Measurements from ENCODE around the gene IL10.

IL10 gene

DNA sequence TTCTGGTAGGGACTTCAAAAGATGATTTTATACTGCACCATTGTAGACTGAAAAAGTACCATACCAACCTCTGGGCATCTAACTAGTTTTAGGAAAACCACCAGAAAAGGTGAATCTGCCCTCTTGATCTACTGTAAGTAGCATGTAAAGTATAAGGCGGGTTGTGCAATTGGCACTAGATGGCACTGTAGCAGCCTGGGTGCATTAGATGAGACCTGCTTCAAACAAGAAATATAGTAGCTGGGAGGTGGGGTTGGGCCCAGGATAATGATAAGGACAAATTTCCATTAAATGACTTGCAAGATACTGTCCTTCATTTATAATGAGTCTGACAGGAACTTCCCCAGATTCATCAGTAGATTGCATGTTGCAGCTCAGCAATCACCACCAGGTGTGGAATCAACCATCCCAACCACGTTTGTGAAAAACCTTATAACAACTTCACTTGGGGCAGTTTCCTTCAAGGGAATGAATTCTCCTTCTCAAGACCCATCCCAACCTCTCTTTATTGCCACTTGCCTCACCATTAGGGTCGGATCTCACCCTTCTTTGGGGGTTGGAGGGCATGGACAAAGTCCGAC lies 37.3 kb upstream of the IL10 start:
- Mint-ChIP-seq H3K36me3 (ENCODE audit: low read depth) (no peaks in the 10 kb centered on the region), H3K27ac (no peak overlapping the region), H3K27me3 (ENCODE audit: low read depth) (peaks cover 13% of the 10 kb centered on the region), H3K9me3 (peaks cover 16% of the 10 kb centered on the region), H3K4me3 (no peak overlapping the region), H3K4me1 (peaks cover 5% of the 10 kb centered on the region)
- peak in 2 of 3 experiments; percentile 14 to 34 for TF ChIP-seq CTCF (IDR thresholded peaks at IDR 0.05; ENCODE audit: unreplicated experiment in 3 of 3)

GRCh38 chr1:206808615-206809014 lies 36.3 kb upstream of the IL10 start:
- Mint-ChIP-seq H3K9me3 (peaks cover 16% of the 10 kb centered on the region), H3K4me3 (no peak overlapping the region), H3K27me3 (ENCODE audit: low read depth) (peaks cover 17% of the 10 kb centered on the region)

GRCh38 chr1:206805357-206805756 lies 33.1 kb upstream of the IL10 start:
- Mint-ChIP-seq H3K4me1 (no peaks in the 10 kb centered on the region), H3K4me3 (no peak overlapping the region), H3K27ac (no peak overlapping the region), H3K36me3 (ENCODE audit: low read depth) (no peaks in the 10 kb centered on the region), H3K27me3 (ENCODE audit: low read depth) (peaks cover 20% of the 10 kb centered on the region), H3K9me3 (peaks cover 2% of the 10 kb centered on the region)
- TF ChIP-seq CTCF (IDR thresholded peaks at IDR 0.05; ENCODE audit: unreplicated experiment in 3 of 3) = no peak

More at GRCh38 chr1:206808615-206809014, 36.3 kb upstream of the IL10 start:
- no peaks in the 10 kb centered on the region for H3K4me1 Mint-ChIP-seq
- TF ChIP-seq CTCF (IDR thresholded peaks at IDR 0.05; ENCODE audit: unreplicated experiment in 3 of 3) = peak in 2 of 3 experiments; percentile 17 to 19
- peak overlapping the region in 1 of 3 experiments; percentile 2 for H3K27ac Mint-ChIP-seq
- H3K36me3 Mint-ChIP-seq (ENCODE audit: low read depth) = no peaks in the 10 kb centered on the region

GRCh38 chr1:206804156-206804737 lies 32.0 kb upstream of the IL10 start:
- Mint-ChIP-seq H3K9me3 (peaks cover 2% of the 10 kb centered on the region), H3K4me1 (no peaks in the 10 kb centered on the region), H3K4me3 (no peak overlapping the region), H3K27ac (no peak overlapping the region), H3K27me3 (ENCODE audit: low read depth) (peaks cover 20% of the 10 kb centered on the region), H3K36me3 (ENCODE audit: low read depth) (no peaks in the 10 kb centered on the region)
- no peak for TF ChIP-seq CTCF (IDR thresholded peaks at IDR 0.05; ENCODE audit: unreplicated experiment in 3 of 3)

DNA sequence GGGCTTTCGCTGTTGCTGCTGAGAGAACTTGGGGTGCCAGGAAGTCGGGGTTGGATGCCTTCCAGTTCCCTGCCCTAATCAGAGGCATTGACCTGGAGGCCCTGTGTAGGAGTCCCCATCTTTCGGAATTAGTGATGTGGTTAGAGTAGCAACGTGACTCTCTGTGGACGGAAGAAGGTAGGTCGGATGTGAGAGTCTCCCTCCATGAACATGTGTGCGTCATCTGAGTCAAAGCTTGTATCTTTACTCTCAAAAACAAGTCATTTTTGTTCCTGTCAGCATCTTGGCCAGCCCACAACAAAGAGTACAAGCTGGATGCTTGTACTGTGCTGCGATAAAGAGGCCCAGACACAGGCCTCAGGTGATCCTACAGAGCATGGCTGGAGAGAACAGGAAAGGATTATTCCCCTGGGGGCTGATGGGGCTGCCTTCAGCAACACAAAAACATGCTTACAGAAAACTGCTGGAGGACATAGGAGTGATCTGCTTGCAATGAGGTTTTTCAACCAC lies 31.0 kb upstream of the IL10 start:
- Mint-ChIP-seq H3K4me1 (no peaks in the 10 kb centered on the region), H3K9me3 (no peaks in the 10 kb centered on the region), H3K36me3 (ENCODE audit: low read depth) (no peaks in the 10 kb centered on the region), H3K27ac (no peak overlapping the region), H3K27me3 (ENCODE audit: low read depth) (peaks cover 18% of the 10 kb centered on the region), H3K4me3 (no peak overlapping the region)
- no peak for TF ChIP-seq CTCF (IDR thresholded peaks at IDR 0.05; ENCODE audit: unreplicated experiment in 3 of 3)

DNA sequence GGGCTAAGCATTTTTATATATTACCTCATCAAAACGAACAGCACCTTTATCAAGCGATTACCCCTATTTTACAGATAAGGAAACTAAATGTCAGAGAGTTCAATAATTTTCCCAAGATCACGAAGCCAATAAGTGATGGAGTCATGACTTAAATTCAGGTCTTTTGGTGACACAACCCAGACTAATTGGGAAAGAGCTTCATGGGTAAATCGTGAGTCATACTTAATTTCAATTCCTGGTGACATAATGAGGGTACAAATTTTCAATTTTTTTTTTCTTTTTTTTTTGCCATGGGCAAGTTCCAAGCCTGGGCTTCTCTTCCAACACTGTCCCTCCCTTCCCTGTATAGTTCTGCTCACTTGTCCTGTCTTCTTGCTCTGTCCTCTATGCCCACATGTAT lies 30.1 kb upstream of the IL10 start:
- Mint-ChIP-seq H3K4me1 (no peaks in the 10 kb centered on the region), H3K27me3 (ENCODE audit: low read depth) (peaks cover 15% of the 10 kb centered on the region), H3K36me3 (ENCODE audit: low read depth) (no peaks in the 10 kb centered on the region), H3K9me3 (no peaks in the 10 kb centered on the region), H3K4me3 (no peak overlapping the region), H3K27ac (no peak overlapping the region)
- no peak for TF ChIP-seq CTCF (IDR thresholded peaks at IDR 0.05; ENCODE audit: unreplicated experiment in 3 of 3)

Data from nephron (organoid).